Stimulated activated CD4-positive, alpha-beta T cell treated with anti-CD3 and anti-CD28 coated beads, Interleukin-1b, Interleukin-23, amount 100 ng/mL, for 1 hour (primary cell): ENCODE results near the gene SMARCA4.
A peak's percentile ranks its signal among the peaks of the same experiment; 100 is the strongest.

Experiments used
- DNase-seq, 2 donors: peaks; one replicate each; pipeline ENCODE4 v3.0.0-alpha.2; 2020; ENCODE audit warnings: low read depth in 2 of 2

The SMARCA4 gene

DNA sequence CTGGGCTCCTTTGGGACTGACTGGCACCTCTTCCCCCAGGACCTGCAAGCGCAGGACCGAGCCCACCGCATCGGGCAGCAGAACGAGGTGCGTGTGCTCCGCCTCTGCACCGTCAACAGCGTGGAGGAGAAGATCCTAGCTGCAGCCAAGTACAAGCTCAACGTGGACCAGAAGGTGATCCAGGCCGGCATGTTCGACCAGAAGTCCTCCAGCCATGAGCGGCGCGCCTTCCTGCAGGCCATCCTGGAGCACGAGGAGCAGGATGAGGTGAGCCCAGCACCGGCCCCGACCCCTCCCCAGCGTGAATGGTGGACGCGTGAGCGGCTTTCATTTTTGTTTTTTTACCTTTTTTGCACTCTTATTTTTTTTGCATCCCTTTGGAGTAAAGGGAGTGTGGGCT lies 72.4 kb downstream of the SMARCA4 start:
- no peak for DNase-seq

DNA sequence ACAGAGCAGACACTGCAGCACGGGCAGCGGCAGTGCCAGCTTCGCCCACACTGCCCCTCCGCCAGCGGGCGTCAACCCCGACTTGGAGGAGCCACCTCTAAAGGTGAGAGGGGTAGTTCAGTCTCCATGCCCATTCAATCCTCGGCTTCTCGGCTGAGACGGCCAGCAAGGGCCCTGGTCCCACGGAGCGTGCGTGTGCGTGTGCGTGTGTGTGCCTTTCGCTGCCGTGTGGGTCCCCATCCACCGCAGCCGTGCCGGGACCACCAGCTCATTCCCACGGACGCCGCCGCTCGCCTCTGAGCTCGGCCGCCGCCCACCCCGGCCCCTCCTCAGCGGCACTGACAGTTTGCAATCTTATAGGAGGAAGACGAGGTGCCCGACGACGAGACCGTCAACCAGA lies 72.9 kb downstream of the SMARCA4 start:
- no peak for DNase-seq

GRCh38 chr19:11034449-11035213 lies 73.8 kb downstream of the SMARCA4 start:
- no peak for DNase-seq

- DNase-seq = peak; percentile 66 to 74
Measured at GRCh38 chr19:11035441-11036377, 74.9 kb downstream of the SMARCA4 start.

- no peak for DNase-seq
Measured at GRCh38 chr19:11038511-11038910, 77.7 kb downstream of the SMARCA4 start.

GRCh38 chr19:11041194-11041593 lies 80.4 kb downstream of the SMARCA4 start:
- DNase-seq = no peak

DNA sequence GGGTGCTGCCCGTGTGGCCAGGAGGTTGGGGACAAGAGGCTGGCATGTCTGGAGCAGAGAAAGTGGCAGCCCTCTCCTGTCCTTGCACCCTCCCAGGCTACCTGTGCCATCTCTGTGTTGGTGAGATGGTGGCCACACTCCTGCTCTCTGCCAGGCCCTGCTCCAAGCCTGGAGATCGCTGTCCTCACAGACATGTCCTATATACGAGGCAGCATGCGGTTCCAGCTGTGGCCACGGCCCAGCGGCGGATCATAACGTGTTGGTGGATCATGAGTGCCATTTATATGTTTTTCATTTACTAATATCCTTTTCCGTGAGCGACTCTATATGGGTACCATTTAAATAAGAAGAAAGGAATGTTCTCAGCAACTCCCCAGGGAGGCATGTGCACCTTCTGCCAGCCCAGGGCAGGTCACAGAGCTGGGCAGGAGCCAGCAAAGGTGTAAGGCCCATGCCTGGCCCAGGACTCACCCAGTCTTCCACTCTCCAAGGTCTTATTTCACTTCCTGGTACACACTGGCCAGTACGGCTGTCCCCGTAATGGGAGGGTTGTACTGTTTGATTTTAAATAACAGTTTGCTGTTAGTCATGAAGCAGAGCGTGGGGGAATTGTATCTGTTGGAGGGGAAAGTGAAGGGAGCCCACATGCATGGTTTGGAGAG lies 81.3 kb downstream of the SMARCA4 start:
- no peak for DNase-seq

- no peak for DNase-seq
Measured at GRCh38 chr19:11044431-11044830, 83.6 kb downstream of the SMARCA4 start.

DNA sequence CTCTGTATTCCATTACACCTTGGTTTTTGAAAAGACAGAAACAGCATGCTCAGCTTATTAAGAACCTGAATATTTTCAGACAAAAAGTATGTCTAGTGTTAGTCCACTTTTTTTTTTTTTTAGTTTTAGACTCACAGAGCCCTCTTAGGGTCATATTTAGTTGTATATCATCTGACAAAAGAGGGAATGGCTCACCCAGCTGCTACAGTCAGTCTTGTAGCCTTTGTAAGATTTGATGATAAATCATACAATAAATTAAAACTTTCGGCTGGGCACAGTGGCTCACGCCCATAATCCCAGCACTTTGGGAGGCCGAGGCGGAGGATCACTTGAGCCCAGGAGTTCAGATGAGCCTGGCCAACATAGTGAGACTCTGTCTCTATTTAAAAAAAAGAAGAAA lies 84.7 kb downstream of the SMARCA4 start:
- no peak for DNase-seq

GRCh38 chr19:11046605-11047354 lies 86.0 kb downstream of the SMARCA4 start:
- DNase-seq = no peak

- no peak for DNase-seq
Measured at GRCh38 chr19:11047866-11048265, 87.0 kb downstream of the SMARCA4 start.

DNA sequence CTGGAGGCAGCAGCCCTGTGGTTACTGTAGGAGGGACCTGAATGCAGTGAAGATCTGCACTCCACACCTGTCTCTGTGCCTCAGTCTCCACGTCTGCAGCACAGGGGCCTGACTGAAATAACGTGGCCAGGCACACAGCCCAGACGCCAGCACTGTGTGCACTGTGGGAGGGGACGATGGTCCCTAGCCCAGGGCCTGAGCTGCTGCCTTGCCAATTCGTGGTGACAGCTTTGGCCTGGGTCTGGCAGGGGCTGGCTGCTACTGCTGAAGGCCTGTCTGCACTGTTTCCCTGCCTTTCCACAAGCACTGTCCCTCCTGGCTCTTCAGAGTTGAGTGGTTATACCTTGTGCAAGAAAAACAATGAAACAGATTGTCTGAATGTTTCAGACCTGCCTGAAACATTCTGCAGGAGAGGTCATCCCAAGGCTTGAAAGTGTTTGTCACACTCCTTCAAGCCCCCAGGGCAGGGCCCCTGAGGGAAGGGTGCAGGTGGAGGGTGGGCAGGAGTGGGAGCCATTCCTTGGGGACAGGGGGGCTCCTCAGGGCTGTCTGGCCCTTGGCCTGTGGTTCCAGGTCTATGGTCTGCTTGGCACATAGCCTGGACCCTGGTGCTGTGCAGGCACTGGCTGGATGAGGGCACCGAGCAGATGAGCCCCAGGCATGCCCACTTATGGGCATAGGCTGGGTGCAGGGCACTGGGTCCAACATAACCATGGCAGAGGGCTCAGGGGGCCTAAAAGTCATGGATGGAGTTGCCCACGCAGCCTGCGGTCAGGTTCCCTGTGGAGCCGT lies 89.7 kb downstream of the SMARCA4 start:
- no peak for DNase-seq

- DNase-seq = no peak
Measured at GRCh38 chr19:11053817-11054195, 93.0 kb downstream of the SMARCA4 start.

GRCh38 chr19:11054200-11054599 lies 93.4 kb downstream of the SMARCA4 start:
- no peak for DNase-seq

DNA sequence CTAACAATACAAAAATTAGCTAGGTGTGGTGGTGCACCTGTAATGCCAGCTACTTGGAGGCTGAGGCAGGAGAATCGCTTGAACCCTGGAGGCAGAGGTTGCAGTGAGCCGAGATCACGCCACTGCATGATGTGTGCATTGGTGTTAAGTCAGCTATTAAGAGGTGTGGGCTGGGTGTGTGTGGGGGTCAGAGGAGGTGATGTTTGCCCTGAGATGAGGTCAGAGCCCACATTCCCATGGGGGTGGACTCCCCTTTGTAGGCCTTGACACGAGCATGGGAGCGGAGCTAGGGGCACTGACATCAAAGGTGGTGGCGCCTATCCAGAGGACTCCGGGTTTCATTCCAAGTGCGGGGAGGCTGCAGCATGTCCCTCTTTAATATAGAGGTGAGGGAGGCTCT lies 93.8 kb downstream of the SMARCA4 start:
- no peak for DNase-seq

DNA sequence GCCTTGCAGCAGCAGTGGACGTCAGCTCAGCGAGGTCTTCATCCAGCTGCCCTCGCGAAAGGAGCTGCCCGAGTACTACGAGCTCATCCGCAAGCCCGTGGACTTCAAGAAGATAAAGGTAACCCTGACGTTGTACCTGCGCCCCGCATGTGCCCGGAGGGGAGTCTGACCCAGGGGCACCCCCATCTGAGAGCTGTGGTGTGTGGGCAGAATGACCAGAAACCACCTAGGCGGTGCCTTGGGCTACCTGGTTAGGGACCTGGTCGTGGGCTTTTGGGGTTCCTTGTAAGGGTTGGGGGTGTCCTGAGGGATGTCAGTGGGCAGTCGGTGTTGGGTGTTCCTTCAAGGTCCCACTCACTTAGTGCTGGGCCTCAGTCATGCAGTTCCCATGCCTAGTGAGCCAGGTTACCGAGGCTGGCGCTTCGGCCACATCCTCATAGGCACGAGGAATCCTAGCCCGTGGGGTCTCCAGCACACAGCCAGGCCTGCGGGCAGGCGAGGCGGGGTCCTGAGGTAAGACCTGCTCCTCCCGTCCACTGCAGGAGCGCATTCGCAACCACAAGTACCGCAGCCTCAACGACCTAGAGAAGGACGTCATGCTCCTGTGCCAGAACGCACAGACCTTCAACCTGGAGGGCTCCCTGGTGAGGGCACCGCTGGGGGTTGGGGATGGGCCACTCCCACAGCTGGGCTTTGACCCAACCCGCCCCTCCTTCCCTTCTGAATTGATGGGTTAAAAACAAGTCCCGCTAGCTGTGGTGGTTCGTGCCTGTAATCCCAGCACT lies 97.6 kb downstream of the SMARCA4 start:
- no peak for DNase-seq

GRCh38 chr19:11059511-11060358 lies 98.9 kb downstream of the SMARCA4 start:
- no peak for DNase-seq

DNA sequence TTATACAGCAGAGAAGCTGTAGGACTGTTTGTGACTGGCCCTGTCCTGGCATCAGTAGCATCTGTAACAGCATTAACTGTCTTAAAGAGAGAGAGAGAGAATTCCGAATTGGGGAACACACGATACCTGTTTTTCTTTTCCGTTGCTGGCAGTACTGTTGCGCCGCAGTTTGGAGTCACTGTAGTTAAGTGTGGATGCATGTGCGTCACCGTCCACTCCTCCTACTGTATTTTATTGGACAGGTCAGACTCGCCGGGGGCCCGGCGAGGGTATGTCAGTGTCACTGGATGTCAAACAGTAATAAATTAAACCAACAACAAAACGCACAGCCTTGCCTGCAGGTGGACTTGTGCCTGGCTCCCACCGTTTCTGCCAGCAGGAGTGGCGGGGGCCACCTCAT lies 101.1 kb downstream of the SMARCA4 start:
- no peak for DNase-seq

DNA sequence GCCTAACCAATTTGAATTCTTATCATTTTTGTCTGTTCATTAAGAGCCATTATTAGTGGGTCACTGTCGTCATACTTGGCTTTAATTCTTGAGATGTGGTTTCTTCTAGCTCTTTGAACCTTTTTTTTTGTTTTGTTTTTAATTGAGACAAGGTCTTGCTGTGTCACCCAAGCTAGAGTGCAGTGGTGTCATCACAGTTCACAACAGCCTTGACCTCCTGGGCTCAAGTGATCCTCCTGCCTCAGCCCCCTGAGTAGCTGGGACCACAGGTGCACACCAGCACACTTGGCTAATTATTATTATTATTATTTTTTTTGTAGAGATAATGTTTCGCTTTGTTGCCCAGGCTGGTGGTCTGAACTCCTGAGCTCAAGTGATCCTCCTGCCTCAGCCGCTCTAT lies 102.6 kb downstream of the SMARCA4 start:
- no peak for DNase-seq
